HEK293 (cell line): ENCODE measurements around the gene HDHD5.

ENCODE experiments used
- CTCF ChIA-PET: fragments of 350-600 bp; formaldehyde crosslinking; extraction: SDS; loops from one replicate; lab custom pipeline; 2021; ENCODE audit warnings: antibody characterized with exemption; lab: Yijun Ruan, JAX
- POLR2A ChIA-PET: fragments of 300-600 bp; formaldehyde crosslinking; extraction: SDS; loops from one replicate; lab custom pipeline; 2020; ENCODE audit warnings: antibody characterized with exemption, inconsistent platforms; lab: Yijun Ruan, JAX
- H3K27ac ChIP-seq: fragments of 200-500 bp; sonication (Bioruptor generic); 2 replicates; pipeline ENCODE4 v1.5.1; 2014; ENCODE audit warnings: low read depth, low read length, control low read depth, inconsistent platforms; ENCODE audit errors: extremely low read depth
- H3K36me3 ChIP-seq, 2 experiments: fragments of 200-500 bp in 1 of 2; sonication (Bioruptor generic) in 1 of 2; 1 replicate in 1 of 2; 2 replicates in 1 of 2; pipeline ENCODE4 v1.5.1; 2014 to 2017; ENCODE audit warnings: inconsistent platforms in 2 of 2, low read length in 2 of 2; ENCODE audit not compliant: control insufficient read depth in 2 of 2, insufficient read depth in 1 of 2
- H3K4me1 ChIP-seq: fragments of 200-500 bp; sonication (Bioruptor generic); 2 replicates; pipeline ENCODE4 v1.5.1; 2014; ENCODE audit warnings: mild to moderate bottlenecking, low read length, inconsistent platforms; ENCODE audit not compliant: control insufficient read depth, insufficient read depth
- H3K4me3 ChIP-seq: 2 replicates; pipeline ENCODE4 v1.5.1; 2011; ENCODE audit warnings: low read depth, mild to moderate bottlenecking, control low read depth, low read length, moderate library complexity
- H3K9me3 ChIP-seq: fragments of 200-500 bp; sonication (Bioruptor generic); 2 replicates; pipeline ENCODE4 v1.5.1; 2014; ENCODE audit warnings: low read depth, low read length, inconsistent platforms; ENCODE audit not compliant: control insufficient read depth, insufficient read depth
- EGR2 ChIP-seq: fragments of 450-650 bp; formaldehyde crosslinking; IDR thresholded peaks from 2 replicates; pipeline ENCODE4 v1.5.1; 2016; ENCODE audit warnings: low read depth, missing biosample characterization, missing genetic modification characterization
- HOXC10 ChIP-seq: sonication (generic); formaldehyde crosslinking; IDR thresholded peaks from 2 replicates; pipeline ENCODE4 v1.8.1; 2023; ENCODE audit warnings: mild to moderate bottlenecking, missing genetic modification reagents
- KLF8 ChIP-seq: fragments of 450-650 bp; formaldehyde crosslinking; IDR thresholded peaks from 2 replicates; pipeline ENCODE4 v1.5.1; 2016; ENCODE audit warnings: missing biosample characterization, missing genetic modification characterization
- KLF9 ChIP-seq: fragments of 450-650 bp; formaldehyde crosslinking; IDR thresholded peaks from 2 replicates; pipeline ENCODE4 v1.5.1; 2016; ENCODE audit warnings: missing biosample characterization, missing genetic modification characterization, low read depth
- SCRT2 ChIP-seq: fragments of 450-650 bp; formaldehyde crosslinking; IDR thresholded peaks from 2 replicates; pipeline ENCODE4 v1.5.1; 2016; ENCODE audit warnings: missing biosample characterization, missing genetic modification characterization
- SP3 ChIP-seq: fragments of 450-650 bp; formaldehyde crosslinking; IDR thresholded peaks from 2 replicates; pipeline ENCODE4 v1.5.1; 2016; ENCODE audit warnings: missing biosample characterization, missing genetic modification characterization
- TCF7L2 ChIP-seq: IDR thresholded peaks from 2 replicates; pipeline ENCODE4 v1.6.1; 2011; ENCODE audit warnings: low read depth, mild to moderate bottlenecking, inconsistent platforms, low read length, moderate library complexity, borderline replicate concordance
- ZFHX2 ChIP-seq: fragments of 450-650 bp; formaldehyde crosslinking; conservative IDR thresholded peaks from 2 replicates; pipeline ENCODE4 v1.5.1; 2016; ENCODE audit warnings: missing biosample characterization, missing genetic modification characterization
- ZFP37 ChIP-seq: fragments of 450-650 bp; formaldehyde crosslinking; IDR thresholded peaks from 2 replicates; pipeline ENCODE4 v1.5.1; 2016; ENCODE audit warnings: missing biosample characterization, missing genetic modification characterization
- ZNF112 ChIP-seq: fragments of 450-650 bp; formaldehyde crosslinking; IDR thresholded peaks from 2 replicates; pipeline ENCODE4 v1.5.0; 2017; ENCODE audit warnings: missing biosample characterization, missing genetic modification characterization
- ZNF121 ChIP-seq: fragments of 450-650 bp; formaldehyde crosslinking; IDR thresholded peaks from 2 replicates; pipeline ENCODE4 v1.5.1; 2016; ENCODE audit warnings: missing biosample characterization, missing genetic modification characterization
- ZNF155 ChIP-seq: fragments of 450-650 bp; formaldehyde crosslinking; IDR thresholded peaks from 2 replicates; pipeline ENCODE4 v1.5.1; 2016; ENCODE audit warnings: missing biosample characterization, missing genetic modification characterization
- ZNF214 ChIP-seq: fragments of 450-650 bp; formaldehyde crosslinking; IDR thresholded peaks from 2 replicates; pipeline ENCODE4 v1.5.1; 2017; ENCODE audit warnings: missing biosample characterization, mild to moderate bottlenecking, missing genetic modification characterization, borderline replicate concordance
- ZNF24 ChIP-seq: fragments of 450-650 bp; formaldehyde crosslinking; IDR thresholded peaks from 2 replicates; pipeline ENCODE4 v1.5.1; 2016; ENCODE audit warnings: missing biosample characterization, missing genetic modification characterization
- ZNF248 ChIP-seq: fragments of 450-650 bp; formaldehyde crosslinking; IDR thresholded peaks from 2 replicates; pipeline ENCODE4 v1.5.1; 2017; ENCODE audit warnings: missing biosample characterization, missing genetic modification characterization
- ZNF48 ChIP-seq: fragments of 450-650 bp; formaldehyde crosslinking; IDR thresholded peaks from 2 replicates; pipeline ENCODE4 v1.5.1; 2016; ENCODE audit warnings: missing biosample characterization, missing genetic modification characterization
- ZNF513 ChIP-seq: fragments of 450-650 bp; IDR thresholded peaks from 2 replicates; pipeline ENCODE4 v1.5.1; 2018; ENCODE audit warnings: missing biosample characterization, missing genetic modification characterization
- ZNF514 ChIP-seq: fragments of 450-650 bp; formaldehyde crosslinking; IDR thresholded peaks from 2 replicates; pipeline ENCODE4 v1.5.1; 2016; ENCODE audit warnings: missing biosample characterization, missing genetic modification characterization
- ZNF544 ChIP-seq: fragments of 450-650 bp; formaldehyde crosslinking; IDR thresholded peaks from 2 replicates; pipeline ENCODE4 v1.5.0; 2017; ENCODE audit warnings: missing biosample characterization, missing genetic modification characterization
- ZNF571 ChIP-seq: fragments of 450-650 bp; formaldehyde crosslinking; IDR thresholded peaks from 2 replicates; pipeline ENCODE4 v1.5.0; 2017; ENCODE audit warnings: missing biosample characterization, missing genetic modification characterization
- ZNF623 ChIP-seq: fragments of 450-650 bp; formaldehyde crosslinking; IDR thresholded peaks from 2 replicates; pipeline ENCODE4 v1.5.1; 2016; ENCODE audit warnings: missing biosample characterization, missing genetic modification characterization
- ZNF624 ChIP-seq: fragments of 450-650 bp; formaldehyde crosslinking; IDR thresholded peaks from 2 replicates; pipeline ENCODE4 v1.5.1; 2017; ENCODE audit warnings: missing biosample characterization, missing genetic modification characterization
- ZNF76 ChIP-seq: fragments of 450-650 bp; formaldehyde crosslinking; IDR thresholded peaks from 2 replicates; pipeline ENCODE4; 2016; ENCODE audit warnings: low read depth, missing biosample characterization, missing genetic modification characterization, borderline replicate concordance
- ZNF837 ChIP-seq: fragments of 450-650 bp; formaldehyde crosslinking; IDR thresholded peaks from 2 replicates; pipeline ENCODE4 v1.5.1; 2016; ENCODE audit warnings: missing biosample characterization, missing genetic modification characterization
- ZNF843 ChIP-seq: fragments of 450-650 bp; formaldehyde crosslinking; IDR thresholded peaks from 2 replicates; pipeline ENCODE4 v1.5.1; 2016; ENCODE audit warnings: missing biosample characterization, missing genetic modification characterization
- ZSCAN5A ChIP-seq: fragments of 450-650 bp; formaldehyde crosslinking; IDR thresholded peaks from 2 replicates; pipeline ENCODE4 v1.5.1; 2016; ENCODE audit warnings: missing biosample characterization, missing genetic modification characterization
- TF ChIP-seq, protein P1 (sequence below): fragments of 450-650 bp; formaldehyde crosslinking; IDR thresholded peaks from 2 replicates; pipeline ENCODE4 v1.5.1; 2016; ENCODE audit warnings: missing biosample characterization, missing genetic modification characterization
- TF ChIP-seq, protein P2 (sequence below): fragments of 450-650 bp; formaldehyde crosslinking; IDR thresholded peaks from 2 replicates; pipeline ENCODE4 v1.5.1; 2017; ENCODE audit warnings: missing biosample characterization, missing genetic modification characterization

HDHD5 gene

DNA sequence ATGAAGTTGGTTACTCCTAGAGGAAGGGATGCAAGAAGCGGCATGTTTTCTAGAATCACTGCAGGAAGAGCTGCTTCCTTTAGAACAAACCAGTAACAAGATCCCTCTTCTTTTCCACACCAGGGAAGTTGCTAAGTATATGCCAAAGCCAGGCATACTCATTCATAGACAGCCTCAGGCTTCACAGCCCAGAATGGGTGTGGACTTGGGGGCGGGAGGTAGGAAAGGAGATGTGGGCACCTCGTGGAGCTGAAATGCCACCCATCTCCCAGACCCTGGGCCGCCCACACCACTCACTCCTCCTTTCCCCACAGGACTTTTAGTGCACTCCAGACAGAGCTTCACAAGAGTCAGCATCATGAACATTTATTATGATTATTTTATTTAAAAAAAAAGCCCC, 21.9 kb downstream of the HDHD5 start:
- H3K4me1 ChIP-seq: no peaks in the 10 kb centered on the region
- H3K36me3 ChIP-seq: peaks cover 3 to 50% of the 10 kb centered on the region in 2 experiments; a peak in 2 of 3 replicates
- TF ChIP-seq ZNF24 (no peak), ZNF248 (tag by site-specific recombination) (no peak), SP3 (tag by site-specific recombination) (no peak), ZNF571 (no peak), ZNF624 (tag by site-specific recombination) (no peak), ZNF843 (tag by site-specific recombination) (no peak), EGR2 (tag by site-specific recombination) (peak; percentile 35; the same call in 1 of the 2 replicates), ZFP37 (tag by site-specific recombination) (no peak), SCRT2 (no peak), ZFHX2 (tag by site-specific recombination) (0 out of 2 replicates have a peak, but pooled peaks have one; percentile 19), ZNF155 (tag by site-specific recombination) (no peak), TCF7L2 (no peak)
- TF ChIP-seq, all 188 proteins: peak for 2
- ChIA-PET POLR2A (interaction anchor here (0.6 kb wide), 1 partner anchor 20 kb away, joined by 3 read pairs; no protein-coding TSS in a partner anchor), CTCF (interaction anchor here (0.8 kb wide), 1 partner anchor 34 kb away, joined by 3 read pairs; no protein-coding TSS in a partner anchor)
- Histone ChIP-seq H3K9me3 (no peaks in the 10 kb centered on the region), H3K27ac (no peak overlapping the region), H3K4me3 (no peak overlapping the region)

GRCh38 chr22:17135153-17135760, 23.8 kb downstream of the HDHD5 start:
- CTCF ChIA-PET: interaction anchor here (0.6 kb wide), 1 partner anchor 424 kb away, joined by 3 read pairs; no protein-coding TSS in a partner anchor
- H3K27ac ChIP-seq: no peak overlapping the region
- no peaks in the 10 kb centered on the region for H3K4me1 ChIP-seq
- TF ChIP-seq KLF9: no peak
- TF ChIP-seq ZNF623: no peak
- no peak for TF ChIP-seq ZNF76
- peaks cover 3 to 31% of the 10 kb centered on the region in 2 experiments; a peak in 2 of 3 replicates for H3K36me3 ChIP-seq
- POLR2A ChIA-PET: interaction anchor here (0.6 to 1.0 kb wide), 3 partner anchors 9 to 16 kb away, joined by 3 to 7 read pairs (median 3); no protein-coding TSS in a partner anchor
- H3K9me3 ChIP-seq: no peaks in the 10 kb centered on the region
- no peak overlapping the region for H3K4me3 ChIP-seq

- H3K27ac ChIP-seq: no peak overlapping the region
- no peak overlapping the region for H3K4me3 ChIP-seq
- H3K36me3 ChIP-seq: peaks cover 3 to 14% of the 10 kb centered on the region in 2 experiments; a peak in 2 of 3 replicates
- no peaks in the 10 kb centered on the region for H3K9me3 ChIP-seq
- ChIA-PET CTCF (interaction anchor here (0.7 to 1.5 kb wide), 3 partner anchors 38 to 368 kb away, joined by 3 to 8 read pairs (median 3); no protein-coding TSS in a partner anchor), POLR2A (interaction anchor here (1.2 kb wide), 1 partner anchor 39 kb away, joined by 3 read pairs; no protein-coding TSS in a partner anchor)
- H3K4me1 ChIP-seq: no peaks in the 10 kb centered on the region
- TF ChIP-seq, protein P1, sequence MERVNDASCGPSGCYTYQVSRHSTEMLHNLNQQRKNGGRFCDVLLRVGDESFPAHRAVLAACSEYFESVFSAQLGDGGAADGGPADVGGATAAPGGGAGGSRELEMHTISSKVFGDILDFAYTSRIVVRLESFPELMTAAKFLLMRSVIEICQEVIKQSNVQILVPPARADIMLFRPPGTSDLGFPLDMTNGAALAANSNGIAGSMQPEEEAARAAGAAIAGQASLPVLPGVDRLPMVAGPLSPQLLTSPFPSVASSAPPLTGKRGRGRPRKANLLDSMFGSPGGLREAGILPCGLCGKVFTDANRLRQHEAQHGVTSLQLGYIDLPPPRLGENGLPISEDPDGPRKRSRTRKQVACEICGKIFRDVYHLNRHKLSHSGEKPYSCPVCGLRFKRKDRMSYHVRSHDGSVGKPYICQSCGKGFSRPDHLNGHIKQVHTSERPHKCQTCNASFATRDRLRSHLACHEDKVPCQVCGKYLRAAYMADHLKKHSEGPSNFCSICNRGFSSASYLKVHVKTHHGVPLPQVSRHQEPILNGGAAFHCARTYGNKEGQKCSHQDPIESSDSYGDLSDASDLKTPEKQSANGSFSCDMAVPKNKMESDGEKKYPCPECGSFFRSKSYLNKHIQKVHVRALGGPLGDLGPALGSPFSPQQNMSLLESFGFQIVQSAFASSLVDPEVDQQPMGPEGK (tag by site-specific recombination): no peak
- TF ChIP-seq ZNF112 (tag by site-specific recombination): no peak
- TF ChIP-seq, protein P2, sequence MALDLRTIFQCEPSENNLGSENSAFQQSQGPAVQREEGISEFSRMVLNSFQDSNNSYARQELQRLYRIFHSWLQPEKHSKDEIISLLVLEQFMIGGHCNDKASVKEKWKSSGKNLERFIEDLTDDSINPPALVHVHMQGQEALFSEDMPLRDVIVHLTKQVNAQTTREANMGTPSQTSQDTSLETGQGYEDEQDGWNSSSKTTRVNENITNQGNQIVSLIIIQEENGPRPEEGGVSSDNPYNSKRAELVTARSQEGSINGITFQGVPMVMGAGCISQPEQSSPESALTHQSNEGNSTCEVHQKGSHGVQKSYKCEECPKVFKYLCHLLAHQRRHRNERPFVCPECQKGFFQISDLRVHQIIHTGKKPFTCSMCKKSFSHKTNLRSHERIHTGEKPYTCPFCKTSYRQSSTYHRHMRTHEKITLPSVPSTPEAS (tag by site-specific recombination): no peak
- TF ChIP-seq ZSCAN5A (tag by site-specific recombination): no peak
- TF ChIP-seq HOXC10 (CRISPR knock-in tag): no peak
- no peak for TF ChIP-seq ZNF48
- TF ChIP-seq ZNF214 (tag by site-specific recombination): no peak
- TF ChIP-seq ZNF514 (tag by site-specific recombination): no peak
- TF ChIP-seq ZNF513 (tag by site-specific recombination): no peak
- no peak for TF ChIP-seq ZNF121 (tag by site-specific recombination)
- TF ChIP-seq KLF8 (tag by site-specific recombination): no peak
- no peak for TF ChIP-seq ZNF837 (tag by site-specific recombination)
- TF ChIP-seq ZNF544 (tag by site-specific recombination): no peak
Observed at GRCh38 chr22:17133137-17133536, 25.9 kb downstream of the HDHD5 start.
